ENCODE measurements around the gene PAQR5. TPM values are rescaled to one million over a fixed set of nuclear protein-coding genes. Genes with fewer than 3 reads are reported as not detected.
"Not testable (repeated sequence)": the region's sequence is repeated elsewhere in the genome, so short reads cannot be mapped to it uniquely, and the experiment has no call there.

Gene PAQR5
- total RNA-seq, 1 donor from 2014 or later, result 0.15 TPM

GRCh38 chr15:69299943-69300588 is 1.4 kb downstream of the PAQR5 start:
- DNase-seq (ENCODE audit: low spot score), result no peak
- Mint-ChIP-seq H3K9me3 (ENCODE audit: unreplicated experiment) (no peaks in the 10 kb centered on the region), H3K4me3 (ENCODE audit: unreplicated experiment) (no peak overlapping the region), H3K27me3 (ENCODE audit: unreplicated experiment) (peaks cover 15% of the 10 kb centered on the region), H3K27ac (ENCODE audit: unreplicated experiment) (no peak overlapping the region), H3K36me3 (ENCODE audit: low read depth, unreplicated experiment) (no peaks in the 10 kb centered on the region), H3K4me1 (ENCODE audit: unreplicated experiment) (no peaks in the 10 kb centered on the region)
- TF ChIP-seq CTCF (IDR thresholded peaks at IDR 0.05; ENCODE audit: unreplicated experiment), result no peak

- not testable (repeated sequence) for H3K27ac Mint-ChIP-seq (ENCODE audit: unreplicated experiment); DNase-seq (ENCODE audit: low spot score); H3K36me3 Mint-ChIP-seq (ENCODE audit: low read depth, unreplicated experiment); H3K4me3 Mint-ChIP-seq (ENCODE audit: unreplicated experiment); H3K4me1 Mint-ChIP-seq (ENCODE audit: unreplicated experiment); H3K9me3 Mint-ChIP-seq (ENCODE audit: unreplicated experiment)
- peaks cover 17% of the 10 kb centered on the region for H3K27me3 Mint-ChIP-seq (ENCODE audit: unreplicated experiment)
Measured at GRCh38 chr15:69301101-69301500, 2.4 kb downstream of the PAQR5 start.

GRCh38 chr15:69302087-69302486 is 3.4 kb downstream of the PAQR5 start:
- not testable (repeated sequence) for H3K27ac Mint-ChIP-seq (ENCODE audit: unreplicated experiment); H3K9me3 Mint-ChIP-seq (ENCODE audit: unreplicated experiment); H3K36me3 Mint-ChIP-seq (ENCODE audit: low read depth, unreplicated experiment); H3K4me1 Mint-ChIP-seq (ENCODE audit: unreplicated experiment); DNase-seq (ENCODE audit: low spot score); H3K4me3 Mint-ChIP-seq (ENCODE audit: unreplicated experiment)
- H3K27me3 Mint-ChIP-seq (ENCODE audit: unreplicated experiment), result peaks cover 13% of the 10 kb centered on the region

- Mint-ChIP-seq H3K4me3 (ENCODE audit: unreplicated experiment) (no peak overlapping the region), H3K9me3 (ENCODE audit: unreplicated experiment) (no peaks in the 10 kb centered on the region), H3K27ac (ENCODE audit: unreplicated experiment) (no peak overlapping the region), H3K27me3 (ENCODE audit: unreplicated experiment) (peaks cover 14% of the 10 kb centered on the region), H3K36me3 (ENCODE audit: low read depth, unreplicated experiment) (no peaks in the 10 kb centered on the region), H3K4me1 (ENCODE audit: unreplicated experiment) (no peaks in the 10 kb centered on the region)
- DNase-seq (ENCODE audit: low spot score), result no peak
- TF ChIP-seq CTCF (IDR thresholded peaks at IDR 0.05; ENCODE audit: unreplicated experiment), result no peak
Measured at GRCh38 chr15:69302929-69303328, 4.2 kb downstream of the PAQR5 start.

- DNase-seq (ENCODE audit: low spot score), result no peak
- Mint-ChIP-seq H3K27ac (ENCODE audit: unreplicated experiment) (no peak overlapping the region), H3K4me3 (ENCODE audit: unreplicated experiment) (no peak overlapping the region), H3K27me3 (ENCODE audit: unreplicated experiment) (peaks cover 15% of the 10 kb centered on the region), H3K36me3 (ENCODE audit: low read depth, unreplicated experiment) (no peaks in the 10 kb centered on the region), H3K4me1 (ENCODE audit: unreplicated experiment) (no peaks in the 10 kb centered on the region), H3K9me3 (ENCODE audit: unreplicated experiment) (no peaks in the 10 kb centered on the region)
- TF ChIP-seq CTCF (IDR thresholded peaks at IDR 0.05; ENCODE audit: unreplicated experiment), result peak; percentile 45
Measured at GRCh38 chr15:69303337-69304181, 4.8 kb downstream of the PAQR5 start.

GRCh38 chr15:69304182-69304545 is 5.5 kb downstream of the PAQR5 start:
- no peak for DNase-seq (ENCODE audit: low spot score)
- Mint-ChIP-seq H3K4me1 (ENCODE audit: unreplicated experiment) (no peaks in the 10 kb centered on the region), H3K27me3 (ENCODE audit: unreplicated experiment) (peaks cover 16% of the 10 kb centered on the region), H3K9me3 (ENCODE audit: unreplicated experiment) (no peaks in the 10 kb centered on the region), H3K36me3 (ENCODE audit: low read depth, unreplicated experiment) (peaks cover 3% of the 10 kb centered on the region), H3K27ac (ENCODE audit: unreplicated experiment) (no peak overlapping the region), H3K4me3 (ENCODE audit: unreplicated experiment) (no peak overlapping the region)
- TF ChIP-seq CTCF (IDR thresholded peaks at IDR 0.05; ENCODE audit: unreplicated experiment), result no peak

All from endothelial cell (in vitro differentiated cells).